HL-60 (cell line): ENCODE measurements around the gene CTDP1.

Source experiments
- DNase-seq, 2 experiments: peaks; one replicate each; pipeline ENCODE4 v3.0.0-alpha.2; 2010 to 2020; ENCODE audit warnings: low read depth in 1 of 2, low spot score in 1 of 2
- H3K27ac ChIP-seq: fragments of 250-450 bp; sonication (Bioruptor Pico); replicated peaks from 2 replicates; pipeline ENCODE4 v1.5.1; 2020; ENCODE audit warnings: mild to moderate bottlenecking, moderate library complexity
- H3K27me3 ChIP-seq: fragments of 250-450 bp; sonication (Bioruptor Pico); 2 replicates; pipeline ENCODE4 v1.5.1; 2021; ENCODE audit warnings: mild to moderate bottlenecking, moderate library complexity; ENCODE audit not compliant: insufficient read depth, poor library complexity, severe bottlenecking
- H3K4me3 ChIP-seq: replicated peaks from 2 replicates; pipeline ENCODE4 v1.5.1; 2011; ENCODE audit warnings: mild to moderate bottlenecking, control low read depth, low read length; ENCODE audit not compliant: insufficient read depth
- CTCF ChIP-seq: IDR thresholded peaks from one replicate; pipeline ENCODE4 v1.5.1; 2011; ENCODE audit warnings: low read length, control low read depth, inconsistent platforms; ENCODE audit not compliant: insufficient read depth
- GABPA ChIP-seq: IDR thresholded peaks from 2 replicates; pipeline ENCODE4 v1.6.1; 2012; ENCODE audit warnings: low read depth
- POLR2AphosphoS5 ChIP-seq: IDR thresholded peaks from 2 replicates; pipeline ENCODE4 v1.6.1; 2012; ENCODE audit warnings: low read depth
- REST ChIP-seq: IDR thresholded peaks from 2 replicates; pipeline ENCODE4 v1.6.1; 2012; ENCODE audit warnings: low read depth; ENCODE audit not compliant: insufficient replicate concordance
- SPI1 ChIP-seq: IDR thresholded peaks from 2 replicates; pipeline ENCODE4 v1.6.1; 2012; ENCODE audit warnings: low read depth, mild to moderate bottlenecking, borderline replicate concordance

CTDP1 gene

GRCh38 chr18:79778291-79778791 lies 98.7 kb downstream of the CTDP1 start:
- no peak overlapping the region for H3K27ac ChIP-seq
- H3K4me3 ChIP-seq: no peak overlapping the region
- DNase-seq: no peak
- H3K27me3 ChIP-seq: no peaks in the 10 kb centered on the region
- TF ChIP-seq SPI1 (no peak), GABPA (no peak), REST (no peak), POLR2AphosphoS5 (no peak), CTCF (no peak)

GRCh38 chr18:79779021-79779699 lies 99.6 kb downstream of the CTDP1 start:
- no peak overlapping the region for H3K27ac ChIP-seq
- no peaks in the 10 kb centered on the region for H3K27me3 ChIP-seq
- no peak overlapping the region for H3K4me3 ChIP-seq
- no peak for DNase-seq
- no peak for TF ChIP-seq CTCF
- no peak for TF ChIP-seq SPI1
- no peak for TF ChIP-seq POLR2AphosphoS5
- TF ChIP-seq REST: no peak
- no peak for TF ChIP-seq GABPA

- no peak for DNase-seq
- no peak for TF ChIP-seq SPI1
- TF ChIP-seq REST: no peak
- TF ChIP-seq CTCF: no peak
- no peak for TF ChIP-seq GABPA
- TF ChIP-seq POLR2AphosphoS5: no peak
- no peak overlapping the region for H3K4me3 ChIP-seq
- H3K27me3 ChIP-seq: no peaks in the 10 kb centered on the region
- no peak overlapping the region for H3K27ac ChIP-seq
Observed at GRCh38 chr18:79779700-79780190, 100.1 kb downstream of the CTDP1 start.
